Neuronal stem cell (in vitro differentiated cells): ENCODE measurements around the gene PIK3R4.

ENCODE experiments used
- DNase-seq: peaks from one replicate; pipeline ENCODE4 v3.0.0-alpha.2; 2013; ENCODE audit warnings: low spot score
- H2AFZ ChIP-seq: one replicate; pipeline ENCODE4 v1.6.1; 2013; ENCODE audit warnings: mild to moderate bottlenecking, low read length, inconsistent platforms
- H2AK5ac ChIP-seq: 2 replicates; pipeline ENCODE4 v1.6.1; 2013; ENCODE audit warnings: low read depth, mild to moderate bottlenecking, inconsistent platforms, low read length, moderate library complexity, mixed read lengths
- H2BK120ac ChIP-seq: 2 replicates; pipeline ENCODE4 v1.6.1; 2013; ENCODE audit warnings: low read depth, mild to moderate bottlenecking, inconsistent platforms, low read length, moderate library complexity, mixed read lengths
- H2BK12ac ChIP-seq: one replicate; pipeline ENCODE4 v1.6.1; 2013; ENCODE audit warnings: low read length, inconsistent platforms
- H2BK15ac ChIP-seq: 2 replicates; pipeline ENCODE4 v1.6.1; 2013; ENCODE audit warnings: mild to moderate bottlenecking, low read length, inconsistent platforms, mixed read lengths
- H2BK5ac ChIP-seq: one replicate; pipeline ENCODE4 v1.6.1; 2013; ENCODE audit warnings: inconsistent platforms, mild to moderate bottlenecking, low read length, moderate library complexity
- H3K14ac ChIP-seq: one replicate; pipeline ENCODE4 v1.6.1; 2013; ENCODE audit warnings: low read length, inconsistent platforms
- H3K18ac ChIP-seq: 2 replicates; pipeline ENCODE4 v1.6.1; 2013; ENCODE audit warnings: low read length, inconsistent platforms
- H3K23ac ChIP-seq: 2 replicates; pipeline ENCODE4 v1.6.1; 2013; ENCODE audit warnings: low read depth, mild to moderate bottlenecking, mixed read lengths, low read length, inconsistent platforms; ENCODE audit not compliant: poor library complexity
- H3K27ac ChIP-seq: replicated peaks from 3 replicates; pipeline ENCODE4 v1.5.1; 2013; ENCODE audit warnings: low read length, inconsistent platforms
- H3K27me3 ChIP-seq, 3 experiments: 2 replicates each; pipeline ENCODE4 v1.6.1; 2013; ENCODE audit warnings: low read length in 3 of 3, mild to moderate bottlenecking in 2 of 3, inconsistent platforms in 1 of 3, low read depth in 1 of 3, mixed read lengths in 1 of 3, moderate library complexity in 1 of 3; ENCODE audit not compliant: control insufficient read depth in 3 of 3, insufficient read depth in 3 of 3
- H3K36me3 ChIP-seq, 2 donors: replicated peaks in 1 of 2; 2 replicates each; pipeline ENCODE4 v1.6.1; 2013; ENCODE audit warnings: low read length in 2 of 2; ENCODE audit not compliant: control insufficient read depth in 2 of 2, insufficient read depth in 2 of 2
- H3K4ac ChIP-seq: 2 replicates; pipeline ENCODE4 v1.6.1; 2013; ENCODE audit warnings: inconsistent platforms, mild to moderate bottlenecking, low read length, moderate library complexity
- H3K4me1 ChIP-seq, 2 donors: 1 replicate in 1 of 2; 2 replicates in 1 of 2; pipeline ENCODE4 v1.6.1; 2013; ENCODE audit warnings: low read length in 2 of 2, low read depth in 1 of 2; ENCODE audit not compliant: control insufficient read depth in 2 of 2, insufficient read depth in 1 of 2
- H3K4me2 ChIP-seq: one replicate; pipeline ENCODE4 v1.6.1; 2013; ENCODE audit warnings: mild to moderate bottlenecking, low read length, inconsistent platforms; ENCODE audit not compliant: insufficient read depth, poor library complexity, severe bottlenecking
- H3K4me3 ChIP-seq, 2 donors: 2 replicates each; pipeline ENCODE4 v1.5.1; 2013; ENCODE audit warnings: low read length in 2 of 2, mild to moderate bottlenecking in 2 of 2, inconsistent platforms in 1 of 2, moderate library complexity in 1 of 2
- H3K79me1 ChIP-seq: one replicate; pipeline ENCODE4 v1.6.1; 2013; ENCODE audit warnings: low read depth, mild to moderate bottlenecking, inconsistent platforms, low read length, moderate library complexity
- H3K9ac ChIP-seq: one replicate; pipeline ENCODE4 v1.6.1; 2013; ENCODE audit warnings: mild to moderate bottlenecking, low read depth, low read length, inconsistent platforms; ENCODE audit not compliant: poor library complexity
- H3K9me3 ChIP-seq, 2 donors: replicated peaks in 1 of 2; 2 replicates each; pipeline versions ENCODE3 to v1.6.1; 2013; ENCODE audit warnings: low read length in 2 of 2, mild to moderate bottlenecking in 2 of 2, inconsistent platforms in 1 of 2, low read depth in 1 of 2, mixed read lengths in 1 of 2, moderate library complexity in 1 of 2; ENCODE audit not compliant: control insufficient read depth in 2 of 2, insufficient read depth in 1 of 2
- H4K8ac ChIP-seq: one replicate; pipeline ENCODE4 v1.6.1; 2013; ENCODE audit warnings: low read depth, mild to moderate bottlenecking, inconsistent platforms, low read length, moderate library complexity
- H4K91ac ChIP-seq: one replicate; pipeline ENCODE4 v1.6.1; 2013; ENCODE audit warnings: low read length, low read depth, mild to moderate bottlenecking, inconsistent platforms; ENCODE audit not compliant: poor library complexity
- WGBS, 2 donors: extraction: QIAGEN DNeasy Blood & Tissue Kit; methylation state at CpG; one replicate each; pipeline ENCODE4 v1.1.7; 2013; ENCODE audit warnings: missing lambda C conversion rate in 2 of 2, mixed read lengths in 1 of 2; ENCODE audit not compliant: insufficient read length in 2 of 2, insufficient replicate concordance in 1 of 2; ENCODE audit errors: extremely low coverage in 2 of 2; 5-methylcytosine and 5-hydroxymethylcytosine counted together

Gene PIK3R4

GRCh38 chr3:130705501-130705900, 41.1 kb downstream of the PIK3R4 start:
- Histone ChIP-seq H3K23ac (no peak overlapping the region), H2BK15ac (no peak overlapping the region)

GRCh38 chr3:130702985-130703384, 43.6 kb downstream of the PIK3R4 start:
- no CpG with 5 or more reads among the region's 3 CpGs for WGBS, 2 donors
- no peaks in the 10 kb centered on the region for H3K79me1 ChIP-seq

More at GRCh38 chr3:130705501-130705900, 41.1 kb downstream of the PIK3R4 start:
- H2BK120ac ChIP-seq, result no peak overlapping the region
- H2BK12ac ChIP-seq, result no peak overlapping the region
- H3K4me3 ChIP-seq, result no peak overlapping the region
- no peak overlapping the region for H2AFZ ChIP-seq
- H3K27me3 ChIP-seq, result no peaks in the 10 kb centered on the region
- H3K14ac ChIP-seq, result no peak overlapping the region
- no peak overlapping the region for H3K18ac ChIP-seq
- H3K9ac ChIP-seq, result no peak overlapping the region
- H2AK5ac ChIP-seq, result no peak overlapping the region
- no peak overlapping the region for H2BK5ac ChIP-seq
- no peak for DNase-seq
- no peak overlapping the region for H4K91ac ChIP-seq
- no peak overlapping the region for H4K8ac ChIP-seq
- H3K4me1 ChIP-seq, result no peaks in the 10 kb centered on the region
- peaks cover 3 to 90% of the 10 kb centered on the region in 2 donors for H3K36me3 ChIP-seq
- no peaks in the 10 kb centered on the region for H3K79me1 ChIP-seq
- H3K4ac ChIP-seq, result no peak overlapping the region
- peaks cover 0 to 1% of the 10 kb centered on the region in 2 donors for H3K9me3 ChIP-seq
- no peak overlapping the region for H3K4me2 ChIP-seq
- no peak overlapping the region for H3K27ac ChIP-seq
- WGBS, 2 donors, result no CpG with 5 or more reads among the region's 6 CpGs

GRCh38 chr3:130700541-130700940, 46.1 kb downstream of the PIK3R4 start:
- DNase-seq, result no peak
- Histone ChIP-seq H3K79me1 (no peaks in the 10 kb centered on the region), H3K27ac (no peak overlapping the region), H2BK12ac (no peak overlapping the region), H2BK120ac (no peak overlapping the region), H2AFZ (no peak overlapping the region), H3K4me2 (no peak overlapping the region), H2BK5ac (no peak overlapping the region), H3K9ac (no peak overlapping the region), H3K4me1 (no peaks in the 10 kb centered on the region), H3K27me3 (no peaks in the 10 kb centered on the region), H3K4me3 (no peak overlapping the region), H2AK5ac (no peak overlapping the region), H3K9me3 (no peaks in the 10 kb centered on the region), H3K36me3 (peaks cover 6 to 90% of the 10 kb centered on the region in 2 donors), H3K4ac (no peak overlapping the region), H3K14ac (no peak overlapping the region), H3K18ac (no peak overlapping the region), H4K91ac (no peak overlapping the region), H4K8ac (no peak overlapping the region), H2BK15ac (no peak overlapping the region), H3K23ac (no peak overlapping the region)
- no CpG with 5 or more reads among the region's 2 CpGs for WGBS, 2 donors

More at GRCh38 chr3:130702985-130703384, 43.6 kb downstream of the PIK3R4 start:
- Histone ChIP-seq H4K8ac (no peak overlapping the region), H2BK15ac (no peak overlapping the region), H3K9ac (no peak overlapping the region), H3K4me3 (no peak overlapping the region), H3K27ac (no peak overlapping the region), H3K23ac (no peak overlapping the region), H3K4me2 (no peak overlapping the region), H3K36me3 (peaks cover 8 to 96% of the 10 kb centered on the region in 2 donors), H2AFZ (no peak overlapping the region), H3K14ac (no peak overlapping the region), H3K18ac (no peak overlapping the region), H2BK5ac (no peak overlapping the region), H3K27me3 (no peaks in the 10 kb centered on the region), H2BK12ac (no peak overlapping the region), H3K9me3 (peaks cover 0 to 1% of the 10 kb centered on the region in 2 donors), H3K4me1 (no peaks in the 10 kb centered on the region), H2BK120ac (no peak overlapping the region), H2AK5ac (no peak overlapping the region), H3K4ac (no peak overlapping the region), H4K91ac (no peak overlapping the region)
- DNase-seq, result no peak

GRCh38 chr3:130699765-130700164, 46.9 kb downstream of the PIK3R4 start:
- no peak overlapping the region for H3K18ac ChIP-seq
- H3K9ac ChIP-seq, result no peak overlapping the region
- no peak overlapping the region for H2BK15ac ChIP-seq
- no peak overlapping the region for H3K14ac ChIP-seq
- no peaks in the 10 kb centered on the region for H3K4me1 ChIP-seq
- no peaks in the 10 kb centered on the region for H3K27me3 ChIP-seq
- H3K36me3 ChIP-seq, result peaks cover 6 to 90% of the 10 kb centered on the region in 2 donors
- no peak overlapping the region for H2BK5ac ChIP-seq
- H3K4ac ChIP-seq, result no peak overlapping the region
- no peak for DNase-seq
- H2BK12ac ChIP-seq, result no peak overlapping the region
- H3K79me1 ChIP-seq, result no peaks in the 10 kb centered on the region
- H4K8ac ChIP-seq, result no peak overlapping the region
- H3K4me3 ChIP-seq, result no peak overlapping the region
- no peak overlapping the region for H3K4me2 ChIP-seq
- H4K91ac ChIP-seq, result no peak overlapping the region
- H2BK120ac ChIP-seq, result no peak overlapping the region
- H3K9me3 ChIP-seq, result no peaks in the 10 kb centered on the region
- no peak overlapping the region for H2AFZ ChIP-seq
- no peak overlapping the region for H2AK5ac ChIP-seq
- H3K27ac ChIP-seq, result no peak overlapping the region
- H3K23ac ChIP-seq, result no peak overlapping the region
